Measurements from ENCODE around the gene LRRC45. TPM values are rescaled to one million over a fixed set of nuclear protein-coding genes. Genes with fewer than 3 reads are reported as not detected.

The LRRC45 gene
- total RNA-seq, 4 donors from 2014 or later = 15.3 to 33.0 (median 18.9) TPM

GRCh38 chr17:82000803-82001570 lies 22.1 kb upstream of the LRRC45 start:
- Histone ChIP-seq H3K9me3 (no peaks in the 10 kb centered on the region), H3K27ac (no peak overlapping the region)
- WGBS, 2 donors = 84 to 94% methylated on average over 8 to 16 of the region's 32 CpGs

GRCh38 chr17:82001571-82002056 lies 21.5 kb upstream of the LRRC45 start:
- Histone ChIP-seq H3K27ac (no peak overlapping the region), H3K4me3 (replicated peaks in 1 of 3) (no peak overlapping the region), H3K36me3 (no peaks in the 10 kb centered on the region), H3K4me1 (peaks cover 10 to 37% of the 10 kb centered on the region in 2 donors), H3K9me3 (no peaks in the 10 kb centered on the region), H3K27me3 (no peaks in the 10 kb centered on the region)
- intact Hi-C loops (cut with DNase I) = no loop called here
- TF ChIP-seq POLR2A (IDR thresholded peaks at IDR 0.05) = no peak
- DNase-seq = no peak
- 81 to 86% methylated on average over 14 of the region's 17 CpGs for whole genome bisulfite sequencing, 2 donors

More at GRCh38 chr17:82000803-82001570, 22.1 kb upstream of the LRRC45 start:
- Histone ChIP-seq H3K4me1 (peaks cover 10 to 37% of the 10 kb centered on the region in 2 donors), H3K4me3 (replicated peaks in 1 of 3) (no peak overlapping the region), H3K36me3 (no peaks in the 10 kb centered on the region), H3K27me3 (no peaks in the 10 kb centered on the region)
- no peak for TF ChIP-seq POLR2A (IDR thresholded peaks at IDR 0.05)
- TF ChIP-seq CTCF (IDR thresholded peaks at IDR 0.05) = no peak
- intact Hi-C loops (cut with DNase I) = no loop called here
- no peak for DNase-seq

GRCh38 chr17:82003411-82004381 lies 19.4 kb upstream of the LRRC45 start:
- WGBS, 2 donors = 73 to 81% methylated on average over 40 to 49 of the region's 53 CpGs
- DNase-seq = no peak
- Histone ChIP-seq H3K9me3 (no peaks in the 10 kb centered on the region), H3K27ac (no peak overlapping the region), H3K27me3 (no peaks in the 10 kb centered on the region), H3K4me3 (replicated peaks in 1 of 3) (no peak overlapping the region), H3K4me1 (peaks cover 10 to 25% of the 10 kb centered on the region in 2 donors), H3K36me3 (no peaks in the 10 kb centered on the region)
- TF ChIP-seq POLR2A (IDR thresholded peaks at IDR 0.05) (no peak), CTCF (IDR thresholded peaks at IDR 0.05) (no peak)
- intact Hi-C loops (cut with DNase I) = no loop called here

- no peak for DNase-seq
- Histone ChIP-seq H3K27ac (no peak overlapping the region), H3K4me1 (peaks cover under 1 to 15% of the 10 kb centered on the region in 2 donors), H3K9me3 (no peaks in the 10 kb centered on the region), H3K36me3 (no peaks in the 10 kb centered on the region), H3K4me3 (replicated peaks in 1 of 3) (no peak overlapping the region), H3K27me3 (no peaks in the 10 kb centered on the region)
- 87 to 95% methylated on average over 14 to 32 of the region's 41 CpGs for WGBS, 2 donors
- intact Hi-C loops (cut with DNase I) = no loop called here
- TF ChIP-seq POLR2A (IDR thresholded peaks at IDR 0.05) = no peak
- no peak for TF ChIP-seq CTCF (IDR thresholded peaks at IDR 0.05)
Measured at GRCh38 chr17:82004517-82005455, 18.3 kb upstream of the LRRC45 start.
